ENCODE measurements around the gene TDRD5. TPM values are rescaled to one million over a fixed set of nuclear protein-coding genes. Genes with fewer than 3 reads are reported as not detected.

Gene TDRD5
- polyA plus RNA-seq, 1 donor from 2014 or later: not detected

- H3K4me2 ChIP-seq (ENCODE audit: low read length): no peak within 1 kb of the TSS
Measured at GRCh38 chr1:179575497-179576314, 15.9 kb upstream of the TDRD5 start, which contains the start of gene NPHS2. TSS of gene NPHS2 (minus strand) at chr1:179575948. CDS start at chr1:179575864, 84 bp downstream.

GRCh38 chr1:179576509-179576908 is 15.1 kb upstream of the TDRD5 start:
- Histone ChIP-seq H3K9me2 (ENCODE audit: insufficient read depth, low read length) (no peaks in the 10 kb centered on the region), H3K27ac (ENCODE audit: low read length) (no peak overlapping the region), H3K9ac (ENCODE audit: low read length) (no peak overlapping the region), H3K79me2 (replicated peaks; ENCODE audit: insufficient read depth, low read length) (no peaks in the 10 kb centered on the region), H3F3A (ENCODE audit: insufficient read depth, low read length, poor library complexity, severe bottlenecking) (no peaks in the 10 kb centered on the region), H4K20me1 (ENCODE audit: insufficient read depth) (no peaks in the 10 kb centered on the region), H3K36me3 (ENCODE audit: insufficient read depth, low read length) (no peaks in the 10 kb centered on the region), H2AFZ (ENCODE audit: low read depth, low read length) (no peak overlapping the region), H3K4me2 (ENCODE audit: low read length) (no peak overlapping the region), H3K4me3 (ENCODE audit: low read length) (no peak overlapping the region), H3K9me3 (ENCODE audit: low read length) (no peaks in the 10 kb centered on the region), H3K27me3 (ENCODE audit: insufficient read depth, low read depth, low read length) (peaks cover 48% of the 10 kb centered on the region)
- TF ChIP-seq REST (IDR thresholded peaks at IDR 0.05; ENCODE audit: borderline replicate concordance) (no peak), CTCF (IDR thresholded peaks at IDR 0.05; ENCODE audit: poor library complexity, severe bottlenecking) (no peak), SMC3 (conservative IDR thresholded peaks at IDR 0.05; ENCODE audit: poor library complexity) (no peak), EZH2 (IDR thresholded peaks at IDR 0.05; ENCODE audit: borderline replicate concordance, insufficient read depth, low read length, poor library complexity, severe bottlenecking) (no peak), EP300 (conservative IDR thresholded peaks at IDR 0.05; ENCODE audit: poor library complexity, severe bottlenecking) (no peak), POLR2AphosphoS5 (IDR thresholded peaks at IDR 0.05) (no peak), TAF1 (IDR thresholded peaks at IDR 0.05; ENCODE audit: low read depth) (no peak), MXI1 (conservative IDR thresholded peaks at IDR 0.05; ENCODE audit: poor library complexity, severe bottlenecking) (no peak), RAD21 (conservative IDR thresholded peaks at IDR 0.05) (no peak)

More at GRCh38 chr1:179575497-179576314, 15.9 kb upstream of the TDRD5 start, which contains the start of gene NPHS2:
- Histone ChIP-seq H3F3A (ENCODE audit: insufficient read depth, low read length, poor library complexity, severe bottlenecking) (no peaks in the 10 kb centered on the region), H3K27ac (ENCODE audit: low read length) (no peak within 1 kb of the TSS), H3K9me3 (ENCODE audit: low read length) (no peaks in the 10 kb centered on the region), H3K79me2 (replicated peaks; ENCODE audit: insufficient read depth, low read length) (no peaks in the 10 kb centered on the region), H3K4me3 (ENCODE audit: low read length) (peak within 1 kb of the TSS; percentile 52), H3K27me3 (ENCODE audit: insufficient read depth, low read depth, low read length) (peaks cover 48% of the 10 kb centered on the region), H2AFZ (ENCODE audit: low read depth, low read length) (no peak within 1 kb of the TSS), H3K9ac (ENCODE audit: low read length) (no peak within 1 kb of the TSS), H3K9me2 (ENCODE audit: insufficient read depth, low read length) (no peaks in the 10 kb centered on the region), H4K20me1 (ENCODE audit: insufficient read depth) (no peaks in the 10 kb centered on the region), H3K36me3 (ENCODE audit: insufficient read depth, low read length) (no peaks in the 10 kb centered on the region)
- TF ChIP-seq EP300 (conservative IDR thresholded peaks at IDR 0.05; ENCODE audit: poor library complexity, severe bottlenecking) (no peak), EZH2 (IDR thresholded peaks at IDR 0.05; ENCODE audit: borderline replicate concordance, insufficient read depth, low read length, poor library complexity, severe bottlenecking) (peak; percentile 37)
